Upper lobe of left lung (tissue), 4 donors: Measurements from ENCODE around the gene GRIK2.

Experiments
- CTCF ChIP-seq, 6 experiments: fragments of 450-650 bp in 4 of 6; fragments of 200-600 bp in 2 of 6; sonication (generic) in 2 of 6; IDR thresholded peaks; one replicate each; pipeline ENCODE4 v1.5.1; 2016 to 2019; ENCODE audit warnings: antibody characterized with exemption in 6 of 6
- POLR2A ChIP-seq, 4 donors: fragments of 450-650 bp; IDR thresholded peaks; one replicate each; pipeline ENCODE4 v1.5.1; 2016 to 2017; ENCODE audit warnings: antibody characterized with exemption in 4 of 4, mild to moderate bottlenecking in 2 of 4

- no peak for TF ChIP-seq POLR2A (IDR thresholded peaks at IDR 0.05)
- no peak for TF ChIP-seq CTCF (IDR thresholded peaks at IDR 0.05)
Observed at GRCh38 chr6:101876431-101876830, 482.9 kb downstream of the GRIK2 start.
